ENCODE data around the gene SEM1. TPM values are rescaled to one million over a fixed set of nuclear protein-coding genes. Genes with fewer than 3 reads are reported as not detected.

SEM1 gene
- total and polyA plus RNA-seq, 2 of the 4 experiments (the other 2 are of a cell fraction) = 17.2 to 38.0 TPM

DNA sequence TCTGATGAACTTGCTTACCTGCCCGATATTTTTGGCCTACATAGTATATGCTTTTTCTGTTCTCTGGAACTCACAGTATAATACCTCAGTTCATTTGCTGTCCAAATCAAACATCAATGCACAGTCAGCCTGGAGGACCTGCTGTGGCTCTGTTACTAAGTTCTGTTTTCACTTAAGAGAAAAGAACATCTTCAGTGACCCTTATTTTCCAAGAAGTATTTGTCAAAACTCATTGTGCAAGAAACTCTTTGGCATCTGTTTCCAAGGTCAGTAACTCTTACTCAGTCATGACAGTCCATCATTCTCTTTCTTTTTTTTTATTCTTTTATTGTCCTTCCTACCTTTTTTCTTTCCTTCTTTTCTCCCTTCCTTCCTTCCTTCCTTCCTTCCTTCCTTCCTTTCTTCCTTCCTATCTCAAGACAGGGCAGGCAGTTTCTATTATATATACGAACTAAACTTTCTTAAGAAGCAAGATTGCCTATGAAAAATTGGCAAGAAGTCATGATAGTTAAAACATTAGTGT lies 37.8 kb upstream of the SEM1 start:
- CTCF ChIA-PET = no interaction called here

More for the DNA sequence above, 37.8 kb upstream of the SEM1 start:
- BruUV-seq (replicated peaks) = no TSS peak
- H3K4me1 ChIP-seq (ENCODE audit: control insufficient read depth, insufficient read depth, low read length) = no peaks in the 10 kb centered on the region
- H3K4me2 ChIP-seq (ENCODE audit: low read depth, low read length) = no peak overlapping the region
- H2AK5ac ChIP-seq (ENCODE audit: low read depth, low read length) = no peak overlapping the region
- H3K4me3 ChIP-seq (ENCODE audit: insufficient read depth, low read depth, low read length) = no peak overlapping the region
- H2BK20ac ChIP-seq (ENCODE audit: low read depth, low read length) = no peak overlapping the region
- no peak overlapping the region for H3K9ac ChIP-seq (ENCODE audit: low read depth, low read length)
- no peak overlapping the region for H2BK15ac ChIP-seq (ENCODE audit: low read depth, low read length)
- TF ChIP-seq CTCF (conservative IDR thresholded peaks at IDR 0.05; ENCODE audit: low read depth, low read length) (no peak), MAZ (IDR thresholded peaks at IDR 0.05; ENCODE audit: borderline replicate concordance, low read depth, low read length) (no peak)
- TF ChIP-seq, protein P1, sequence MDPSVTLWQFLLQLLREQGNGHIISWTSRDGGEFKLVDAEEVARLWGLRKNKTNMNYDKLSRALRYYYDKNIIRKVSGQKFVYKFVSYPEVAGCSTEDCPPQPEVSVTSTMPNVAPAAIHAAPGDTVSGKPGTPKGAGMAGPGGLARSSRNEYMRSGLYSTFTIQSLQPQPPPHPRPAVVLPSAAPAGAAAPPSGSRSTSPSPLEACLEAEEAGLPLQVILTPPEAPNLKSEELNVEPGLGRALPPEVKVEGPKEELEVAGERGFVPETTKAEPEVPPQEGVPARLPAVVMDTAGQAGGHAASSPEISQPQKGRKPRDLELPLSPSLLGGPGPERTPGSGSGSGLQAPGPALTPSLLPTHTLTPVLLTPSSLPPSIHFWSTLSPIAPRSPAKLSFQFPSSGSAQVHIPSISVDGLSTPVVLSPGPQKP (IDR thresholded peaks at IDR 0.05; ENCODE audit: borderline replicate concordance, low read depth, low read length) = no peak
- no CpG with 5 or more reads among the region's 2 CpGs for whole genome bisulfite sequencing, 2 experiments (ENCODE audit: extremely low coverage in 2 of 2, insufficient read length in 1 of 2)
- H2BK5ac ChIP-seq (ENCODE audit: low read depth, low read length, poor library complexity, severe bottlenecking) = no peak overlapping the region
- no peak overlapping the region for H4K8ac ChIP-seq (ENCODE audit: low read depth in 2 of 2, low read length in 2 of 2)
- H3K23ac ChIP-seq (ENCODE audit: low read depth, low read length) = no peak overlapping the region
- no peaks in the 10 kb centered on the region for H3K79me1 ChIP-seq (ENCODE audit: low read depth in 1 of 2, low read length in 2 of 2)
- ATAC-seq (ENCODE audit: low read depth) (no peak), DNase-seq (no peak)
- H3K36me3 ChIP-seq (ENCODE audit: control insufficient read depth, insufficient read depth, low read length) = no peaks in the 10 kb centered on the region
- no peaks in the 10 kb centered on the region for H3K27me3 ChIP-seq (ENCODE audit: control insufficient read depth, insufficient read depth, low read length)
- no peak overlapping the region for H3K27ac ChIP-seq (ENCODE audit: insufficient read depth, low read length)
- H2AFZ ChIP-seq (replicated peaks; ENCODE audit: low read length, poor library complexity) = no peak overlapping the region
- H2BK120ac ChIP-seq (ENCODE audit: low read depth, low read length) = no peak overlapping the region
- in situ Hi-C loops (cut with MboI; ENCODE audit: low sequenced_read_pairs) = no loop called here
- no peak overlapping the region for H3K4ac ChIP-seq (ENCODE audit: low read depth, low read length)
- H3K14ac ChIP-seq (replicated peaks; ENCODE audit: low read depth, low read length) = no peak overlapping the region
- no peak overlapping the region for H3K18ac ChIP-seq (ENCODE audit: low read depth, low read length)
- no peak overlapping the region for H4K91ac ChIP-seq (ENCODE audit: insufficient read depth, low read depth, low read length)
- no peak overlapping the region for H4K5ac ChIP-seq (ENCODE audit: low read depth, low read length)
- no peaks in the 10 kb centered on the region for H3K9me3 ChIP-seq (ENCODE audit: control insufficient read depth, insufficient read depth, low read length)
- no peaks in the 10 kb centered on the region for H4K20me1 ChIP-seq (ENCODE audit: insufficient read depth, low read length)
- intact Hi-C loops (cut with micrococcal nuclease) = no loop called here
- POLR2A ChIA-PET (ENCODE audit: unreplicated experiment) = no interaction called here
- no peaks in the 10 kb centered on the region for H3K9me1 ChIP-seq (ENCODE audit: insufficient read depth, low read length)
- H2AK9ac ChIP-seq (replicated peaks; ENCODE audit: low read depth, low read length, poor library complexity) = no peak overlapping the region
- dilution Hi-C loops (cut with HindIII; ENCODE audit: low sequenced_read_pairs, unreplicated experiment) = no loop called here
- H3K56ac ChIP-seq (ENCODE audit: extremely low read depth, insufficient read depth, low read length) = no peak overlapping the region
